GM13976 (cell line): ENCODE results near the gene TMCO4.
"Not testable (repeated sequence)": the region's sequence is repeated elsewhere in the genome, so short reads cannot be mapped to it uniquely, and the experiment has no call there.

Experiments used
- DNase-seq: peaks from one replicate; pipeline ENCODE4 v3.0.0; 2012; ENCODE audit warnings: low spot score
- in situ Hi-C: fragments of 300-500 bp; cut with MboI; formaldehyde crosslinking; loops from one replicate; pipeline ENCODE4 v1.12.0; 2022; ENCODE audit warnings: low sequenced_read_pairs, mixed read lengths, inconsistent platforms; ENCODE audit not compliant: unreplicated experiment
- TF ChIP-seq, protein P1 (sequence below): IDR thresholded peaks from 2 replicates; pipeline ENCODE4 v1.5.1; 2012; ENCODE audit warnings: borderline replicate concordance, mild to moderate bottlenecking; ENCODE audit not compliant: insufficient read depth; ENCODE audit errors: extremely low read depth, missing control alignments, control extremely low read depth

The TMCO4 gene

DNA sequence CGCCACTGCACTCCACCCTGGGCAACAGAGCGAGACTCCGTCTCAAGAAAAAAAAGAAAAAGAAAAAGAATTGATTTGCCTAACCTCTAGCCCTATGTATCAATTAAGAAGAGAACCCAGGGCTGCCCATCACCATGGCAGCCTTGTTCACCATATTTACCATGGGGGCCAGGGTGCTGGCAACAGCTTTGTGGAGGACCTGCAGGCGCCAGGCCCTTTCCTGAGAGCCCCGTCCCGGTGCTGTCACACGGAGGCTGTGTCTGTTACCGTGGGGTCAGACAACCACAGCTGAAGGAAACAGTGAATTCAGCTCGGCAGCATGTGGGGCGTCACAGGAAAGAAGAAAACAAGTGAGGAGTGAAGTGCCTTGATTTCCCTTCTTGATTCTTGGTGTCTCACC is 162.1 kb downstream of the TMCO4 start:
- DNase-seq, result no peak
- TF ChIP-seq, protein P1, sequence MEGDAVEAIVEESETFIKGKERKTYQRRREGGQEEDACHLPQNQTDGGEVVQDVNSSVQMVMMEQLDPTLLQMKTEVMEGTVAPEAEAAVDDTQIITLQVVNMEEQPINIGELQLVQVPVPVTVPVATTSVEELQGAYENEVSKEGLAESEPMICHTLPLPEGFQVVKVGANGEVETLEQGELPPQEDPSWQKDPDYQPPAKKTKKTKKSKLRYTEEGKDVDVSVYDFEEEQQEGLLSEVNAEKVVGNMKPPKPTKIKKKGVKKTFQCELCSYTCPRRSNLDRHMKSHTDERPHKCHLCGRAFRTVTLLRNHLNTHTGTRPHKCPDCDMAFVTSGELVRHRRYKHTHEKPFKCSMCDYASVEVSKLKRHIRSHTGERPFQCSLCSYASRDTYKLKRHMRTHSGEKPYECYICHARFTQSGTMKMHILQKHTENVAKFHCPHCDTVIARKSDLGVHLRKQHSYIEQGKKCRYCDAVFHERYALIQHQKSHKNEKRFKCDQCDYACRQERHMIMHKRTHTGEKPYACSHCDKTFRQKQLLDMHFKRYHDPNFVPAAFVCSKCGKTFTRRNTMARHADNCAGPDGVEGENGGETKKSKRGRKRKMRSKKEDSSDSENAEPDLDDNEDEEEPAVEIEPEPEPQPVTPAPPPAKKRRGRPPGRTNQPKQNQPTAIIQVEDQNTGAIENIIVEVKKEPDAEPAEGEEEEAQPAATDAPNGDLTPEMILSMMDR, result no peak
- in situ Hi-C loops, result no loop called here

DNA sequence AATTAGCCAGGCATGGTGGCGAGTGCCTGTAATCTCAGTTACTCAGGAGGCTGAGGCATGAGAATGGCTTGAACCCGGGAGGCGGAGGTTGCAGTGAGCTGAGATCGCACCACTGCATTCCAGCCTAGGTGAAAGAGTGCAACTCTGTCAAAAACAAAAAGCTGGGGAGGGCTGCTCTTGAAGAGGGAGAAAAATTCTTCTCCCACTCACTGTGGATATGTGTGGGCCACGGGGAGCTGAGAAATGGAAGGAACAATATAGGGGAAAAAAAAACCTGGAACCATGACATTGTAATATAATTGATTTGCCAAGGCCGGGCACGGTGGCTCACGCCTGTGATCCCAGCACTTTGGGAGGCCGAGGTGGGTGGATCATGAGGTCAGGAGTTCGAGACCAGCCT is 163.0 kb downstream of the TMCO4 start:
- in situ Hi-C loops, DNase-seq: not testable (repeated sequence)

DNA sequence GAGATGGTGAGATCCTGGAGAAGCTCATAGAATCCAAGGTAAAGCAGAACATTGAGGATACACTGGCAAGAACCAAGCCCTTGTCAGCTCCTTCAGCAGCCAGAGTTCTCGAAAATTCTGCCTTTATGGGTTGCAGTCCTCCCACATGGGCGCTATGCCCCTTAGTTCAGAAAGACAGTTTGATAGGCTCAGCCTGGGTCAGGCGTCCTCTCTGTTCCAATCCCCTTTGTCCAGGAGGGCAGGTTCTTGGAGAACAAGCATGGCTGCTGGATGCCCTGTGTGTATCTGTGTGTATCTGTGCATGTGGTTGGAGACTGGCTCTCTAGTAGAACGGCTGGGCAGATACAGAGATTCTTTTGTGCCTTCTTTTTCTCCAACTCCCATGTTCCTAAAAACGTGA is 163.7 kb downstream of the TMCO4 start:
- in situ Hi-C loops, result no loop called here
- TF ChIP-seq, protein P1, result no peak
- no peak for DNase-seq

DNA sequence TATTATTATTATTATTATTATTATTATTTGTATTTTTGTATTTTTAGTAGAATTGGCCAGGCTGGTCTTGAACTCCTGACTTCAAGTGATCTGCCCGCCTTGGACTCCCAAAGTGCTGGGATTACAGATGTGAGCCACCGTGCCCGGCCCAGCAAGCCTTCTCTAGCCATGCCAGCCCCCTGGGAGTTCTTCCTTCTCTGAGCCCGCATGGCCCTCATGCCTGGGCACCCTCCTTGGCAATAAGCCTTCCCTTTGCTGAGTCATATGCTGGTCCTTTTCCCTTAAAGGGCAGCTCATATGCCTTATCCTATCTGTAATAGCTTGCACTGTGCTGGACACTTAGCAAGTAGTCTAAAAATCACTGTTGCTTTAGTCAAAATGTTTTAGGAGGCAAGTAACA is 164.1 kb downstream of the TMCO4 start:
- TF ChIP-seq, protein P1, result no peak
- in situ Hi-C loops, result no loop called here
- DNase-seq, result no peak

DNA sequence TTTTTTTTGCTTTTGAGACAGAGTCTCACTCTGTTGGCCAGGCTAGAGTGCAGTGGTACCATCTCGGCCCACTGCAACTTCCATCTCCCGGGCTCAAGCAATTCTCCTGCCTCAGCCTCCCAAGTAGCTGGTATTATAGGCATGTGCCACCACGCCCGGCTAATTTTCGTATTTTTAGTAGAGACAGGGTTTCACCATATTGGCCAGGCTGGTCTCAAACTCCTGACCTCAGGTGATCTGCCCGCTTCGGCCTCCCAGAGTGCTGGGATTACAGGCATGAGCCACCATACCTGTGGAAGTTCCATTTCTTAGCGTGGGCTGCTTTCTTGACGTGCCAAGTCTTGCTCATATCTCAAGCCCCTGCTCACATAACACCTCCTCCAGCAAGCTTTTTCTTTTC is 164.7 kb downstream of the TMCO4 start:
- DNase-seq, in situ Hi-C loops: not testable (repeated sequence)

DNA sequence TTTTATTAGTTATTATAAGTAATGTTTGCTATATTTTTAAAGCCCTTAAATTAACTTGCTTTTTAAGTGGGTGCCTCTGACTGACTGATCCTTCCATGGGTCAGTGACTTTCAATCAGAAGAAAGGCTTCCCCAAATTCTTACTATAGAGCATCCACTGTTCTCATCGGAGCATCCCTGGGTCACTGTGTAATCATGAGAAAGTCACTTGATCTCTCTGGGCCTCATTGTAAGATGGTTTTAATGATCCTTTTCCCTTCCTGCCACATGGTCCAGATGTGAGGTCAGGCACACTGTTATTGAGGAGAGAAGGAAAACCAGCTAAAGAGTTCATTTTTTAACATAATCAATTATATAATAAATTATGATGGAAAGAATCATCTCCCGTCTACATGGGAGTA is 166.6 kb downstream of the TMCO4 start:
- no peak for DNase-seq
- in situ Hi-C loops, result no loop called here
- TF ChIP-seq, protein P1, result no peak
